PFSK-1 (cell line): Measurements from ENCODE around the gene TBX18.

ENCODE experiments used
- POLR2AphosphoS5 ChIP-seq: IDR thresholded peaks from 2 replicates; pipeline ENCODE4 v1.6.1; 2012; ENCODE audit warnings: low read depth, mild to moderate bottlenecking, control low read depth, low read length, moderate library complexity
- SIN3A ChIP-seq: IDR thresholded peaks from 2 replicates; pipeline ENCODE4 v1.6.1; 2012; ENCODE audit warnings: mild to moderate bottlenecking, low read length, moderate library complexity, borderline replicate concordance; ENCODE audit not compliant: insufficient read depth
- TAF1 ChIP-seq: IDR thresholded peaks from 2 replicates; pipeline ENCODE4 v1.6.1; 2012; ENCODE audit warnings: low read length, control low read depth, borderline replicate concordance; ENCODE audit not compliant: insufficient read depth
- TF ChIP-seq, protein P1 (sequence below), 2 experiments: IDR thresholded peaks; 2 replicates each; pipeline versions ENCODE4 v1.6.1 to v1.8.0; 2011 to 2012; ENCODE audit warnings: low read depth in 2 of 2, low read length in 2 of 2, control low read depth in 1 of 2, inconsistent platforms in 1 of 2, mild to moderate bottlenecking in 1 of 2, moderate library complexity in 1 of 2; ENCODE audit not compliant: insufficient read depth in 1 of 2

DNA sequence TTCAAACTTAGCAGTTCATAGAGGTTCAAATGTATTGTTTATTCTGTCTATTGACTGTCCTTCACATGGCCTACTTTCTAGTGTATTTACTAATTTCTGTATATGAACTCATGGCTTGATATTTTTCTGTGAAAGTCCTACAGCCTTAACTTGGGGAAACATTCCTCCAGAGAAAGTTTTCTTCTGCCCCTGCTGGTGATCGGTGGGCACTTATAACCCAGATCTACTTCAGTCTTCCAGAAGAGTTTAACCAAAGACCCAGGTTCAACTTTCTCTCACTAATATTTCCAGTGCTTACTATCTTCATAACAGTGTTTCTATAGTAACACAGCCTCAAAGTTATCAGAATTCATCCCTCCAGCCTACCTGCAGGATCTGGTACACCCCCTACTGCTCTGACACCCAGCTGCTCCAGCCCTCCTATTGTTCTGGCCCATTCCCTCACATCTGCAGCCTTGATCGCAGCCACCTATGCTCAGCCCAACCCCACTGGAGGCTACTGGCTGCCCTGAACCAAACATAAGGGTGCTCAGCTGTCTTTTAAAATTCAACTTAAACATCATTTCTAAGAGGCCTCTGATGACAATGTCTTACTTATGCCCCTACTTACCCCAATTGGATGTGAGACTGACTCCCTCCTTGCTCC is 72.3 kb downstream of the TBX18 start:
- no peak for TF ChIP-seq TAF1
- TF ChIP-seq, protein P1, sequence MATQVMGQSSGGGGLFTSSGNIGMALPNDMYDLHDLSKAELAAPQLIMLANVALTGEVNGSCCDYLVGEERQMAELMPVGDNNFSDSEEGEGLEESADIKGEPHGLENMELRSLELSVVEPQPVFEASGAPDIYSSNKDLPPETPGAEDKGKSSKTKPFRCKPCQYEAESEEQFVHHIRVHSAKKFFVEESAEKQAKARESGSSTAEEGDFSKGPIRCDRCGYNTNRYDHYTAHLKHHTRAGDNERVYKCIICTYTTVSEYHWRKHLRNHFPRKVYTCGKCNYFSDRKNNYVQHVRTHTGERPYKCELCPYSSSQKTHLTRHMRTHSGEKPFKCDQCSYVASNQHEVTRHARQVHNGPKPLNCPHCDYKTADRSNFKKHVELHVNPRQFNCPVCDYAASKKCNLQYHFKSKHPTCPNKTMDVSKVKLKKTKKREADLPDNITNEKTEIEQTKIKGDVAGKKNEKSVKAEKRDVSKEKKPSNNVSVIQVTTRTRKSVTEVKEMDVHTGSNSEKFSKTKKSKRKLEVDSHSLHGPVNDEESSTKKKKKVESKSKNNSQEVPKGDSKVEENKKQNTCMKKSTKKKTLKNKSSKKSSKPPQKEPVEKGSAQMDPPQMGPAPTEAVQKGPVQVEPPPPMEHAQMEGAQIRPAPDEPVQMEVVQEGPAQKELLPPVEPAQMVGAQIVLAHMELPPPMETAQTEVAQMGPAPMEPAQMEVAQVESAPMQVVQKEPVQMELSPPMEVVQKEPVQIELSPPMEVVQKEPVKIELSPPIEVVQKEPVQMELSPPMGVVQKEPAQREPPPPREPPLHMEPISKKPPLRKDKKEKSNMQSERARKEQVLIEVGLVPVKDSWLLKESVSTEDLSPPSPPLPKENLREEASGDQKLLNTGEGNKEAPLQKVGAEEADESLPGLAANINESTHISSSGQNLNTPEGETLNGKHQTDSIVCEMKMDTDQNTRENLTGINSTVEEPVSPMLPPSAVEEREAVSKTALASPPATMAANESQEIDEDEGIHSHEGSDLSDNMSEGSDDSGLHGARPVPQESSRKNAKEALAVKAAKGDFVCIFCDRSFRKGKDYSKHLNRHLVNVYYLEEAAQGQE (IDR thresholded peaks at IDR 0.05; ENCODE audit: insufficient read depth in 1 of 2, low read depth in 2 of 2, low read length in 2 of 2): no peak
- TF ChIP-seq SIN3A: no peak
- no peak for TF ChIP-seq POLR2AphosphoS5
